Mesenchymal stem cell (in vitro differentiated cells and primary cell): ENCODE results near the gene SOX14. TPM values are rescaled to one million over a fixed set of nuclear protein-coding genes. Genes with fewer than 3 reads are reported as not detected.

Experiments
- DNase-seq: peaks from one replicate; pipeline ENCODE4 v3.0.0-alpha.2; 2013
- H2AFZ ChIP-seq: one replicate; pipeline ENCODE4 v1.6.1; 2013; ENCODE audit warnings: low read depth, mild to moderate bottlenecking, control low read depth, inconsistent platforms, low read length, moderate library complexity
- H2AK5ac ChIP-seq: 2 replicates; pipeline ENCODE4 v1.6.1; 2013; ENCODE audit warnings: low read length, moderate library complexity, mild to moderate bottlenecking, inconsistent platforms; ENCODE audit not compliant: severe bottlenecking
- H2BK120ac ChIP-seq: one replicate; pipeline ENCODE4 v1.6.1; 2013; ENCODE audit warnings: low read depth, mild to moderate bottlenecking, inconsistent platforms, low read length, moderate library complexity
- H2BK12ac ChIP-seq, 2 experiments: one replicate each; pipeline ENCODE4 v1.6.1; 2013; ENCODE audit warnings: inconsistent platforms in 2 of 2, low read length in 2 of 2, mild to moderate bottlenecking in 2 of 2, moderate library complexity in 2 of 2, control low read depth in 1 of 2
- H2BK15ac ChIP-seq: one replicate; pipeline ENCODE4 v1.6.1; 2013; ENCODE audit warnings: mild to moderate bottlenecking, low read depth, inconsistent platforms; ENCODE audit not compliant: poor library complexity, severe bottlenecking
- H2BK5ac ChIP-seq: 2 replicates; pipeline ENCODE4 v1.6.1; 2013; ENCODE audit warnings: low read depth, mild to moderate bottlenecking, low read length, control low read depth, inconsistent platforms; ENCODE audit not compliant: poor library complexity, severe bottlenecking
- H3K14ac ChIP-seq, 2 experiments: one replicate each; pipeline ENCODE4 v1.6.1; 2013; ENCODE audit warnings: inconsistent platforms in 2 of 2, low read length in 2 of 2, control low read depth in 1 of 2, mild to moderate bottlenecking in 1 of 2, moderate library complexity in 1 of 2
- H3K18ac ChIP-seq, 2 experiments: one replicate each; pipeline ENCODE4 v1.6.1; 2013; ENCODE audit warnings: inconsistent platforms in 2 of 2, low read length in 2 of 2, control low read depth in 1 of 2, low read depth in 1 of 2, mild to moderate bottlenecking in 1 of 2
- H3K23ac ChIP-seq, 2 experiments: one replicate each; pipeline ENCODE4 v1.6.1; 2013; ENCODE audit warnings: inconsistent platforms in 2 of 2, low read length in 2 of 2, mild to moderate bottlenecking in 2 of 2, moderate library complexity in 2 of 2, control low read depth in 1 of 2
- H3K27ac ChIP-seq: 2 replicates; pipeline ENCODE4 v1.5.1; 2013; ENCODE audit warnings: mild to moderate bottlenecking, moderate library complexity, low read length, control low read depth, inconsistent platforms; ENCODE audit not compliant: poor library complexity, severe bottlenecking
- H3K27me3 ChIP-seq, 2 experiments: 2 replicates each; pipeline versions ENCODE4 v1.6.1 to v1.7.0; 2013; ENCODE audit warnings: low read length in 2 of 2, mild to moderate bottlenecking in 2 of 2, moderate library complexity in 2 of 2, control low read depth in 1 of 2, inconsistent platforms in 1 of 2; ENCODE audit not compliant: control insufficient read depth in 1 of 2, insufficient read depth in 1 of 2
- H3K36me3 ChIP-seq, 2 experiments: 2 replicates each; pipeline versions ENCODE4 v1.6.1 to v1.7.0; 2013; ENCODE audit warnings: low read length in 2 of 2, control low read depth in 1 of 2, inconsistent platforms in 1 of 2, low read depth in 1 of 2, mild to moderate bottlenecking in 1 of 2; ENCODE audit not compliant: insufficient read depth in 2 of 2, control insufficient read depth in 1 of 2
- H3K4ac ChIP-seq, 2 experiments: one replicate each; pipeline ENCODE4 v1.6.1; 2013; ENCODE audit warnings: inconsistent platforms in 2 of 2, low read length in 2 of 2, mild to moderate bottlenecking in 2 of 2, moderate library complexity in 2 of 2, control low read depth in 1 of 2, low read depth in 1 of 2
- H3K4me1 ChIP-seq: 2 replicates; pipeline ENCODE4 v1.6.1; 2013; ENCODE audit warnings: low read depth, low read length, control low read depth; ENCODE audit not compliant: control insufficient read depth, insufficient read depth
- H3K4me2 ChIP-seq: 2 replicates; pipeline ENCODE4 v1.6.1; 2013; ENCODE audit warnings: low read length, mild to moderate bottlenecking, inconsistent platforms; ENCODE audit not compliant: poor library complexity, severe bottlenecking
- H3K4me3 ChIP-seq, 2 experiments: 2 replicates each; pipeline versions ENCODE4 v1.5.1 to v1.7.0; 2013; ENCODE audit warnings: low read length in 2 of 2, mild to moderate bottlenecking in 2 of 2, control low read depth in 1 of 2, low read depth in 1 of 2; ENCODE audit not compliant: insufficient read depth in 1 of 2
- H3K79me1 ChIP-seq: replicated peaks from 2 replicates; pipeline ENCODE4 v1.6.1; 2013; ENCODE audit warnings: mild to moderate bottlenecking, control low read depth, low read length, inconsistent platforms; ENCODE audit not compliant: poor library complexity, severe bottlenecking
- H3K9ac ChIP-seq: 2 replicates; pipeline ENCODE4 v1.7.0; 2013; ENCODE audit warnings: mild to moderate bottlenecking, low read length, moderate library complexity
- H3K9me3 ChIP-seq: 2 replicates; pipeline ENCODE4 v1.7.0; 2013; ENCODE audit warnings: mild to moderate bottlenecking, low read length; ENCODE audit not compliant: control insufficient read depth
- H4K8ac ChIP-seq: one replicate; pipeline ENCODE4 v1.6.1; 2013; ENCODE audit warnings: inconsistent platforms, mild to moderate bottlenecking, low read length, moderate library complexity
- H4K91ac ChIP-seq: one replicate; pipeline ENCODE4 v1.6.1; 2013; ENCODE audit warnings: mild to moderate bottlenecking, low read length, inconsistent platforms
- WGBS: methylation state at CpG from one replicate; pipeline ENCODE4 v1.1.7; 2013; ENCODE audit warnings: mixed read lengths; 5-methylcytosine and 5-hydroxymethylcytosine counted together
- polyA plus RNA-seq, 2 experiments: library from polyadenylated mRNA; stranded (reverse); fragments of 200-250 nt; gene quantifications; one replicate each; pipeline ENCODE4 v1.2.3, GENCODE V29; 2013

SOX14 gene
- polyA plus RNA-seq (2013, experiment 1 of 2): not detected
- polyA plus RNA-seq (2013, experiment 2 of 2): not detected

DNA sequence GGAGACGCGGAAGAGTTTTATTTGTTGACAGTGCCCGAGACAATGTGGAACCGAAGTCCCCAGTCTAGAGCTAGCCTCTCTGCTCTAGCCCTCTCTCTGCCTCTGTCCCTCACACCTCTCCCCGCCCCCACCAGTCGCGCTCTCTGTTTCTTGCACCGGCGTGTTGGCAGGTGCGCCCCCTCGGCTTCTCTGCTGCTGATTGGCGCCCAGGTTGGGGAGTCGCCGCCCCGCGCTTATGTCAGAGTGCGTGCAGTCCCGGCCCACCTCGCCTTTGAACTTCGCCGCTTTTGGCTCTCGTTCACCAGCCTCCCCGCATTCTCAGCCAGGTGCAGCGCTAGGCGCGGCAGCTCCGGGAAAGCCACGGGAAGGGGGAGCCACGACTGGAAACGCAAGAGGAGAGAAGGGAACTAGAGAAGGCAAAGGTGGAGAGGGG is at the start of gene SOX14:
Gene SOX14 (plus strand): TSS at position 315 of the 433 bp plus-strand sequence. CDS start 470 bp downstream, outside the sequence.
- H3K4me3 ChIP-seq: peak within 1 kb of the TSS in 1 of 2 experiments; percentile 24
- WGBS: under 1% methylated on average over 28 of the region's 30 CpGs
- peaks cover 19% of the 10 kb centered on the region for H3K4me1 ChIP-seq
- no peak within 1 kb of the TSS for H2AK5ac ChIP-seq
- H3K4me2 ChIP-seq: no peak within 1 kb of the TSS
- no peak for DNase-seq
- peaks cover 90 to 95% of the 10 kb centered on the region in 2 experiments for H3K27me3 ChIP-seq
- H3K9me3 ChIP-seq: peaks cover 6% of the 10 kb centered on the region
- H2BK15ac ChIP-seq: no peak within 1 kb of the TSS
- H3K23ac ChIP-seq: no peak within 1 kb of the TSS
- no peak within 1 kb of the TSS for H4K91ac ChIP-seq
- no peak within 1 kb of the TSS for H3K18ac ChIP-seq
- H2BK5ac ChIP-seq: no peak within 1 kb of the TSS
- no peak within 1 kb of the TSS for H3K4ac ChIP-seq
- H3K79me1 ChIP-seq: no peaks in the 10 kb centered on the region
- H4K8ac ChIP-seq: no peak within 1 kb of the TSS
- no peak within 1 kb of the TSS for H3K27ac ChIP-seq
- no peak within 1 kb of the TSS for H3K14ac ChIP-seq
- peaks cover 0 to 3% of the 10 kb centered on the region in 2 experiments for H3K36me3 ChIP-seq
- no peak within 1 kb of the TSS for H2BK12ac ChIP-seq
- no peak within 1 kb of the TSS for H2AFZ ChIP-seq
- no peak within 1 kb of the TSS for H2BK120ac ChIP-seq
- no peak within 1 kb of the TSS for H3K9ac ChIP-seq

DNA sequence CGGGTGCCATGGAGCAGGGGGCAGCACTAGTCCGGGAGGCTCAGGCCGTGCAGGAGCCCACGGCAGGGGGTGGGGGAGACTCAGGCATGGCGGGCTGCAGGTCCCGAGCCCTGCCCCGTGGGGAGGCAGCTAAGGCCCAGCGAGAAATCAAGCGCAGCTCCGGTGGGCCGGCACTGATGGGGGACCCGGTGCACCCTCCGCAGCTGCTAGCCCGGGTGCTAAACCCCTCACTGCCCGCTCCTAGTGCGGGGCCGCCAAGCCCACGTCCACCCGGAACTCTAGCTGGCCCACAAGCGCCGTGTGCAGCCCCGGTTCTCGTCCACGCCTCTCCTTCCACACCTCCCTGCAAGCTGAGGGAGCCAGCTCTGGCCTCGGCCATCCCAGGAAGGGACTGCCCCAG is 49.6 kb upstream of the SOX14 start:
- no peak overlapping the region for H3K9ac ChIP-seq
- H3K4me1 ChIP-seq: no peaks in the 10 kb centered on the region
- peaks cover 4% of the 10 kb centered on the region for H3K9me3 ChIP-seq
- 88% methylated on average over 25 of the region's 25 CpGs for WGBS
- H3K4me2 ChIP-seq: no peak overlapping the region
- no peak overlapping the region for H3K23ac ChIP-seq
- no peak overlapping the region for H3K4ac ChIP-seq
- H3K79me1 ChIP-seq: no peaks in the 10 kb centered on the region
- no peak overlapping the region for H2BK12ac ChIP-seq
- H3K4me3 ChIP-seq: no peak overlapping the region
- H2BK5ac ChIP-seq: no peak overlapping the region
- no peak overlapping the region for H3K18ac ChIP-seq
- no peak for DNase-seq
- no peak overlapping the region for H3K27ac ChIP-seq
- no peak overlapping the region for H3K14ac ChIP-seq
- no peak overlapping the region for H4K8ac ChIP-seq
- no peaks in the 10 kb centered on the region for H3K36me3 ChIP-seq
- no peak overlapping the region for H2BK120ac ChIP-seq
- H3K27me3 ChIP-seq: no peaks in the 10 kb centered on the region
- H2AFZ ChIP-seq: no peak overlapping the region
- H4K91ac ChIP-seq: no peak overlapping the region
- H2BK15ac ChIP-seq: no peak overlapping the region
- no peak overlapping the region for H2AK5ac ChIP-seq

DNA sequence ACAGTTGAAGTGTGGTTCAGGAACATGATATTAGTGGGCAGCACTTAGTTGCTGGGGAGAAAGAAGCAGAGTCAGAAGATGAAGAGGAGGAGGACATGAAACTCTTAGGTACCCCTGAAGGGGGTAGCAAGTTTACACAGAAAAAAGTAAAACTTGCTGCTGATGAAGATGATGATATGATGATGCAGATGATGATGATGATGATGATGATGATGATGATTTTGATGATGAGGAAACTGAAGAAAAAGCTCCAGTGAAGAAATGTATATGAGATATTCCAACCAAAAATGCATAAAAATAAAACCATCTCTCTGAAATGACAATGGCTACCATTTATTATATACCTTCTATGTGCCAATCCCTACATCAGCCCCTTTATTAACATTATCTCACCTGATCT is 39.9 kb upstream of the SOX14 start:
- DNase-seq: no peak
- H3K9ac ChIP-seq: no peak overlapping the region
- H3K4me2 ChIP-seq: no peak overlapping the region
- H3K36me3 ChIP-seq: no peaks in the 10 kb centered on the region
- no peak overlapping the region for H3K4me3 ChIP-seq
- no peak overlapping the region for H3K23ac ChIP-seq
- H2AK5ac ChIP-seq: no peak overlapping the region
- H2BK12ac ChIP-seq: no peak overlapping the region
- H3K27me3 ChIP-seq: no peaks in the 10 kb centered on the region
- H2BK120ac ChIP-seq: no peak overlapping the region
- no peak overlapping the region for H3K14ac ChIP-seq
- no peaks in the 10 kb centered on the region for H3K79me1 ChIP-seq
- no peak overlapping the region for H4K91ac ChIP-seq
- H3K4me1 ChIP-seq: no peaks in the 10 kb centered on the region
- no peak overlapping the region for H3K4ac ChIP-seq
- H2BK5ac ChIP-seq: no peak overlapping the region
- peaks cover 11% of the 10 kb centered on the region for H3K9me3 ChIP-seq
- no peak overlapping the region for H2BK15ac ChIP-seq
- H3K18ac ChIP-seq: no peak overlapping the region
- no peak overlapping the region for H3K27ac ChIP-seq
- no peak overlapping the region for H4K8ac ChIP-seq
- no peak overlapping the region for H2AFZ ChIP-seq

DNA sequence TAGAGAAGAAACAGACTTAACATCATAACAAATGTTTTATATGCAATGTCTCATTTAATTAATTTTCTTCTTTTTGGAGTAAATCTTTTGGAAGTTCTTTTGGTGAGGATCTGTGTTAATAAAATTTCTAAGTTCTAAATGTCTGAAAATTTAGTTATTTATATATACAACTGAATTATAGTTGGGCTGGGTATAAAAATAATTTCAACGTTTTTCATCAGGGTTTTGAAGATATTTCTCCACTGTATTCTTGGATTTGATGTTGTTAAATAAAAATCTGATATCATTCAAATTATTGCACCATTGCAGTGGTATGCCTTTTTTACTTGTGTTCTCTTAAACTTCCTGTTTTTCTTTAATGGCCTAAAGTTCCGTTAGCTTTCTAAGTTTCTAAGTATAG is 26.9 kb upstream of the SOX14 start:
- Histone ChIP-seq H3K14ac (no peak overlapping the region), H2BK15ac (no peak overlapping the region), H2BK5ac (no peak overlapping the region), H2AK5ac (no peak overlapping the region), H3K18ac (no peak overlapping the region), H3K36me3 (no peaks in the 10 kb centered on the region), H3K27ac (no peak overlapping the region), H3K79me1 (no peaks in the 10 kb centered on the region), H2AFZ (no peak overlapping the region), H3K4ac (no peak overlapping the region), H3K23ac (no peak overlapping the region), H3K4me1 (no peaks in the 10 kb centered on the region), H2BK12ac (no peak overlapping the region), H3K9ac (no peak overlapping the region), H3K9me3 (peaks cover 36% of the 10 kb centered on the region), H4K8ac (no peak overlapping the region), H3K4me3 (no peak overlapping the region), H3K4me2 (no peak overlapping the region), H4K91ac (no peak overlapping the region), H2BK120ac (no peak overlapping the region), H3K27me3 (no peaks in the 10 kb centered on the region)
- no CpG with 5 or more reads among the region's 2 CpGs for WGBS
- DNase-seq: no peak
